HG02943 (cell line): ENCODE results near the gene CAMK2A.

Source experiments
- ATAC-seq: cut with Tn5 transposase; IDR thresholded peaks from one replicate; pipeline ENCODE4 v1.9.1; 2021; ENCODE audit warnings: mild to moderate bottlenecking, low read depth, moderate library complexity; ENCODE audit not compliant: unreplicated experiment

Gene CAMK2A

GRCh38 chr5:150302301-150303069, 12.9 kb upstream of the CAMK2A start, which contains the start of gene ARSI:
TSS of gene ARSI (minus strand) at chr5:150302905. CDS start at chr5:150302373, 532 bp downstream.
- no peak for ATAC-seq

- ATAC-seq, result no peak
Measured at GRCh38 chr5:150301901-150302300, 12.3 kb upstream of the CAMK2A start.

GRCh38 chr5:150301170-150301505, 11.6 kb upstream of the CAMK2A start:
- no peak for ATAC-seq

GRCh38 chr5:150300496-150301169, 11.1 kb upstream of the CAMK2A start:
- ATAC-seq, result no peak

GRCh38 chr5:150299571-150300327, 10.2 kb upstream of the CAMK2A start:
- ATAC-seq, result no peak

- no peak for ATAC-seq
Measured at GRCh38 chr5:150298701-150299451, 9.3 kb upstream of the CAMK2A start.

- no peak for ATAC-seq
Measured at GRCh38 chr5:150297934-150298595, 8.5 kb upstream of the CAMK2A start.

- ATAC-seq, result no peak
Measured at GRCh38 chr5:150297236-150297890, 7.8 kb upstream of the CAMK2A start.

GRCh38 chr5:150296496-150296895, 6.9 kb upstream of the CAMK2A start:
- no peak for ATAC-seq

GRCh38 chr5:150295741-150296486, 6.3 kb upstream of the CAMK2A start:
- no peak for ATAC-seq

GRCh38 chr5:150295172-150295634, 5.6 kb upstream of the CAMK2A start:
- ATAC-seq, result no peak

- no peak for ATAC-seq
Measured at GRCh38 chr5:150294551-150295071, 5.0 kb upstream of the CAMK2A start.

GRCh38 chr5:150293091-150293941, 3.7 kb upstream of the CAMK2A start:
- no peak for ATAC-seq

- ATAC-seq, result no peak
Measured at GRCh38 chr5:150291388-150292385, 2.1 kb upstream of the CAMK2A start.

- ATAC-seq, result no peak
Measured at GRCh38 chr5:150288791-150289190, 782 bp downstream of the CAMK2A start.

GRCh38 chr5:150288361-150288760, 1.2 kb downstream of the CAMK2A start:
- no peak for ATAC-seq
